Brain microvascular endothelial cell (primary cell): ENCODE results near the gene KISS1R.
A peak's percentile ranks its signal among the peaks of the same experiment; 100 is the strongest.

ENCODE experiments used
- DNase-seq: peaks from one replicate; pipeline ENCODE4 v3.0.0-alpha.2; 2020
- H3K27ac ChIP-seq: fragments of 250-450 bp; sonication (Bioruptor Pico); 2 replicates; pipeline ENCODE4 v1.5.1; 2020; ENCODE audit warnings: mild to moderate bottlenecking, moderate library complexity
- H3K27me3 ChIP-seq: fragments of 250-450 bp; sonication (Bioruptor Pico); replicated peaks from 2 replicates; pipeline ENCODE4 v1.5.1; 2020; ENCODE audit warnings: mild to moderate bottlenecking
- H3K36me3 ChIP-seq: fragments of 250-450 bp; sonication (Bioruptor Pico); replicated peaks from 2 replicates; pipeline ENCODE4 v1.5.1; 2020; ENCODE audit warnings: mild to moderate bottlenecking
- H3K4me3 ChIP-seq: 2 replicates; pipeline ENCODE4 v1.5.1; 2011; ENCODE audit warnings: low read depth, mild to moderate bottlenecking, control low read depth, low read length, moderate library complexity
- CTCF ChIP-seq: IDR thresholded peaks from 2 replicates; pipeline ENCODE4 v1.5.1; 2011; ENCODE audit warnings: low read depth, mild to moderate bottlenecking, moderate library complexity, low read length, control low read depth, inconsistent platforms; ENCODE audit errors: missing control alignments
- in situ Hi-C: cut with HindIII; loops from 2 replicates; pipeline ENCODE4 v1.10.0; 2017; ENCODE audit warnings: low sequenced_read_pairs, low pct_ligation_motif_present

KISS1R gene

GRCh38 chr19:925526-926322 is 8.6 kb downstream of the KISS1R start, which contains the start of gene ARID3A:
Gene ARID3A, plus strand, starts transcription at chr19:926035. Its CDS starts 3,494 bp downstream, at chr19:929529.
- in situ Hi-C loops: no loop called here
- no peaks in the 10 kb centered on the region for H3K27me3 ChIP-seq
- peak within 1 kb of the TSS; percentile 89 for H3K27ac ChIP-seq
- H3K36me3 ChIP-seq: peaks cover 5% of the 10 kb centered on the region
- DNase-seq: peak; percentile 61
- TF ChIP-seq CTCF: no peak
- H3K4me3 ChIP-seq: peak within 1 kb of the TSS; percentile 82

- in situ Hi-C loops: no loop called here
- Histone ChIP-seq H3K4me3 (peak overlapping the region; percentile 82), H3K36me3 (peaks cover 9% of the 10 kb centered on the region), H3K27ac (peak overlapping the region; percentile 21), H3K27me3 (no peaks in the 10 kb centered on the region)
- DNase-seq: no peak
- no peak for TF ChIP-seq CTCF
Observed at GRCh38 chr19:926323-926588, 9.1 kb downstream of the KISS1R start.

GRCh38 chr19:926589-927350 is 9.6 kb downstream of the KISS1R start:
- Histone ChIP-seq H3K4me3 (peak overlapping the region; percentile 82), H3K27ac (no peak overlapping the region), H3K27me3 (no peaks in the 10 kb centered on the region), H3K36me3 (peaks cover 9% of the 10 kb centered on the region)
- no peak for TF ChIP-seq CTCF
- DNase-seq: peak; percentile 28
- in situ Hi-C loops: no loop called here

- no peak for DNase-seq
- H3K4me3 ChIP-seq: peak overlapping the region; percentile 82
- H3K36me3 ChIP-seq: peaks cover 9% of the 10 kb centered on the region
- in situ Hi-C loops: no loop called here
- TF ChIP-seq CTCF: no peak
- no peaks in the 10 kb centered on the region for H3K27me3 ChIP-seq
- no peak overlapping the region for H3K27ac ChIP-seq
Observed at GRCh38 chr19:927351-927779, 10.2 kb downstream of the KISS1R start.

- DNase-seq: no peak
- no peak for TF ChIP-seq CTCF
- H3K4me3 ChIP-seq: peak overlapping the region; percentile 82
- H3K27me3 ChIP-seq: no peaks in the 10 kb centered on the region
- in situ Hi-C loops: no loop called here
- peaks cover 9% of the 10 kb centered on the region for H3K36me3 ChIP-seq
- no peak overlapping the region for H3K27ac ChIP-seq
Observed at GRCh38 chr19:927780-928401, 10.8 kb downstream of the KISS1R start.
